Right atrium auricular region (tissue), 2 donors: Measurements from ENCODE around the gene DEXI. TPM values are rescaled to one million over a fixed set of nuclear protein-coding genes. Genes with fewer than 3 reads are reported as not detected.
"Not testable (repeated sequence)": the region's sequence is repeated elsewhere in the genome, so short reads cannot be mapped to it uniquely, and the experiment has no call there.

ENCODE experiments used
- DNase-seq: peaks from one replicate; pipeline ENCODE4 v3.0.0-alpha.2; 2019; ENCODE audit warnings: low spot score
- H3K27ac ChIP-seq, 2 donors: fragments of 200-600 bp; sonication (generic); 1 replicate in 1 of 2; 2 replicates in 1 of 2; pipeline ENCODE4 v1.5.1; 2016 to 2019
- H3K27me3 ChIP-seq, 2 donors: fragments of 200-600 bp; sonication (generic); one replicate each; pipeline versions ENCODE4 v1.5.1 to v1.6.0; 2017 to 2019
- H3K36me3 ChIP-seq: fragments of 200-600 bp; sonication (generic); one replicate; pipeline ENCODE4 v1.5.1; 2016
- H3K4me1 ChIP-seq, 2 donors: fragments of 200-600 bp; sonication (generic); one replicate each; pipeline versions ENCODE4 v1.5.1 to v1.6.0; 2017 to 2019
- H3K4me3 ChIP-seq, 2 donors: fragments of 200-600 bp; sonication (generic); 1 replicate in 1 of 2; 2 replicates in 1 of 2; pipeline ENCODE4 v1.5.1; 2017 to 2019; ENCODE audit warnings: mild to moderate bottlenecking in 1 of 2, moderate library complexity in 1 of 2
- H3K9me3 ChIP-seq, 2 donors: fragments of 200-600 bp; sonication (generic); one replicate each; pipeline ENCODE4 v1.5.1; 2019
- CTCF ChIP-seq, 2 donors: fragments of 200-600 bp; sonication (generic); IDR thresholded peaks; one replicate each; pipeline ENCODE4 v1.5.1; 2019; ENCODE audit warnings: antibody characterized with exemption in 2 of 2
- total RNA-seq, 2 donors: library from RNA; depleted of rRNA; stranded (reverse); fragments of >200 nt; gene quantifications; one replicate each; pipeline ENCODE4 v1.1.0, GENCODE V29; 2016

The DEXI gene
- total RNA-seq, 2 donors from 2014 or later = 129 to 164 TPM

DNA sequence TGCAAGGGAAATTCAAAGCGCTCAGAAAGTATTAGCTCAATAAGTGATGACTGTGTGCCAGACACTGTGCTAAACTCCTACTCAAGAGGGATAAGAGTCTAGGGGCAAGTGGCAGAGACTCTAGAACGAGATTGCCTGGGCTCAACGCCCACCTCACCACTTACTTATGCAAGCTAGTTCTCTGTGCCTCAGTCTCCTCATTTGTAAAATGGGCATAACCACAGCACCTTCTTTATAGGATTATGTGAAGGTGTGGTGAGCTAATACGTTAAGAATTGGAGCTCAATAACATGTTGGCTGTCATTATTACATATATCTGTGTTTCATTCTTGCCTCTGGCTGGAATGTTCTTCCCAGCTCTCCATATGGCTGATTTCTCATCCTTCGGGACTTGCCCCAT is 15.4 kb downstream of the DEXI start:
- Histone ChIP-seq H3K27me3 (no peaks in the 10 kb centered on the region), H3K4me3 (no peak overlapping the region), H3K27ac (no peak overlapping the region), H3K4me1 (peaks cover 0 to 52% of the 10 kb centered on the region in 2 donors), H3K9me3 (no peaks in the 10 kb centered on the region), H3K36me3 (peaks cover 55% of the 10 kb centered on the region)
- no peak for TF ChIP-seq CTCF (IDR thresholded peaks at IDR 0.05)
- DNase-seq = no peak

- no peak for DNase-seq
- Histone ChIP-seq H3K27ac (no peak overlapping the region), H3K27me3 (no peaks in the 10 kb centered on the region), H3K4me1 (peaks cover 0 to 58% of the 10 kb centered on the region in 2 donors), H3K36me3 (peaks cover 47% of the 10 kb centered on the region), H3K9me3 (no peaks in the 10 kb centered on the region), H3K4me3 (no peak overlapping the region)
- no peak for TF ChIP-seq CTCF (IDR thresholded peaks at IDR 0.05)
Measured at GRCh38 chr16:10926094-10926493, 16.2 kb downstream of the DEXI start.

- peaks cover 47% of the 10 kb centered on the region for H3K36me3 ChIP-seq
- not testable (repeated sequence) for H3K27me3 ChIP-seq, H3K4me3 ChIP-seq, H3K27ac ChIP-seq, H3K9me3 ChIP-seq, DNase-seq
- peaks cover 0 to 56% of the 10 kb centered on the region in 2 donors for H3K4me1 ChIP-seq
Measured at GRCh38 chr16:10925285-10925684, 17.0 kb downstream of the DEXI start.

DNA sequence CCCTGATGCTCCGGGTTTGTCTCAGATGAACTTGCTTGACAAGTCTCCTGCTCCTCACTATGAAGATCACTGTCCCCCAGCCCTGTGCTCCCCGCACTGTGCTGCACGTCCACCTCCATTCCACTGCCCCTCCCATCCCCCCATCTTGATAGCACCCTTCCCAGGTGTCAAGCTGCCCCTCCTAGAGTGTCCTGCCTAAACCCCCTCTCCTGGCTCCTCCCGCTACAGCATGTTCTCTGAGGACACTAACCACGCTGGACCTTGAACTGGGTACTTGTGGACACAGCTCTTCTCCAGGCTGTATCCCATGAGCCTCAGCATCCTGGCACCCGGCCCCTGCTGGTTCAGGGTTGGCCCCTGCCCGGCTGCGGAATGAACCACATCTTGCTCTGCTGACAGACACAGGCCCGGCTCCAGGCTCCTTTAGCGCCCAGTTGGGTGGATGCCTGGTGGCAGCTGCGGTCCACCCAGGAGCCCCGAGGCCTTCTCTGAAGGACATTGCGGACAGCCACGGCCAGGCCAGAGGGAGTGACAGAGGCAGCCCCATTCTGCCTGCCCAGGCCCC is 18.5 kb downstream of the DEXI start:
- Histone ChIP-seq H3K27ac (peak overlapping the region; percentile 84 to 87), H3K4me1 (peaks cover 0 to 46% of the 10 kb centered on the region in 2 donors), H3K9me3 (no peaks in the 10 kb centered on the region), H3K4me3 (no peak overlapping the region), H3K36me3 (peaks cover 41% of the 10 kb centered on the region), H3K27me3 (no peaks in the 10 kb centered on the region)
- DNase-seq = peak; percentile 84
- no peak for TF ChIP-seq CTCF (IDR thresholded peaks at IDR 0.05)

GRCh38 chr16:10923146-10923649 is 19.1 kb downstream of the DEXI start:
- TF ChIP-seq CTCF (IDR thresholded peaks at IDR 0.05) = no peak
- DNase-seq = no peak
- Histone ChIP-seq H3K4me1 (peaks cover 0 to 51% of the 10 kb centered on the region in 2 donors), H3K4me3 (no peak overlapping the region), H3K9me3 (no peaks in the 10 kb centered on the region), H3K27ac (peak overlapping the region; percentile 84 to 87), H3K27me3 (no peaks in the 10 kb centered on the region), H3K36me3 (peaks cover 36% of the 10 kb centered on the region)

DNA sequence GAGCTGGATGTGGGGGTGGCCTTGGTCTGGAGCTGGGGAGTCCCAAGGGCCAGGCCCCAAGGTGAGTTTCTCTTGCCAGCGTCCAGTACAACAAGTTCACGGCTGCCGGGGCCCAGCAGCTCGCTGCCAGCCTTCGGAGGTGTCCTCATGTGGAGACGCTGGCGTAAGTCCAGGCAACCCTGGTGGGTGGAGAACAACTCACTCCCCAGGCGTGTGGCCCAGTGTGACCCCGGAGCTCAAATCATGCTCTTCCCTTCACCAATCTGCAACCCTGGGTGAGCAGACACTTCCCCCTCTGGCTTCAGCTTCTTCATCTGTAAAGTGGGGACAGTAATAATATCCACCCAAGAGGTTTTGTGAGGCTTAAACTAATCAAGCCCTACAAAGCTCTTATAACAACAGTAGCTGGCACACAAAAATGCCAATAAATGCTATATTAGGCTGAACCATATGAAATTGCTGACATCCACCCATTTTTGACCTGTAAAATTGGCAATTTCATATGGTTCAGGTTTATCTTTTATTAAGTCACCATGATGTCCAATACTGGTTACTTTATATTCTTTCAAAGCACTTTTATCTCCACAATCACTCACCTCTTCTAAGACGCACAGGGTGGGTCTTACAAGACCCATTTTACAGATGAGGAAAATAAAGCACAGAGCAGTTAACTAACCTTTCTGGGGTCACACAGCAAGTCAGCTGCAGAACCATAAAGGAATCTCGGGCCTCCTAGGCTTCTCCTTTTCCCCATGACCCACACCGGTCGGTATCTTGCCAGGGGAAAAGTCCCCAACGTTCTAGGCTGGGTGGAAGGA is 19.7 kb downstream of the DEXI start:
- Histone ChIP-seq H3K4me1 (peaks cover 0 to 54% of the 10 kb centered on the region in 2 donors), H3K27me3 (no peaks in the 10 kb centered on the region), H3K36me3 (peaks cover 29% of the 10 kb centered on the region), H3K4me3 (no peak overlapping the region), H3K27ac (peak overlapping the region; percentile 84 to 87), H3K9me3 (no peaks in the 10 kb centered on the region)
- peak; percentile 83 for DNase-seq
- no peak for TF ChIP-seq CTCF (IDR thresholded peaks at IDR 0.05)
